Keratinocyte (primary cell): ENCODE results near the gene RRP8.

Experiments used
- EZH2 ChIP-seq: IDR thresholded peaks from one replicate; pipeline ENCODE4 v1.6.1; 2012; ENCODE audit warnings: inconsistent platforms, mild to moderate bottlenecking, low read length, moderate library complexity
- TF ChIP-seq, protein P1 (sequence below), 3 experiments: IDR thresholded peaks in 1 of 3; conservative IDR thresholded peaks in 1 of 3; optimal IDR thresholded peaks in 1 of 3; 2 replicates in 2 of 3; 3 replicates in 1 of 3; pipeline versions ENCODE3 to v1.5.1; 2011; ENCODE audit warnings: low read length in 3 of 3, mild to moderate bottlenecking in 3 of 3, moderate library complexity in 2 of 3, control low read depth in 1 of 3, inconsistent platforms in 1 of 3; ENCODE audit not compliant: insufficient read depth in 2 of 3; ENCODE audit errors: extremely low read depth in 1 of 3

DNA sequence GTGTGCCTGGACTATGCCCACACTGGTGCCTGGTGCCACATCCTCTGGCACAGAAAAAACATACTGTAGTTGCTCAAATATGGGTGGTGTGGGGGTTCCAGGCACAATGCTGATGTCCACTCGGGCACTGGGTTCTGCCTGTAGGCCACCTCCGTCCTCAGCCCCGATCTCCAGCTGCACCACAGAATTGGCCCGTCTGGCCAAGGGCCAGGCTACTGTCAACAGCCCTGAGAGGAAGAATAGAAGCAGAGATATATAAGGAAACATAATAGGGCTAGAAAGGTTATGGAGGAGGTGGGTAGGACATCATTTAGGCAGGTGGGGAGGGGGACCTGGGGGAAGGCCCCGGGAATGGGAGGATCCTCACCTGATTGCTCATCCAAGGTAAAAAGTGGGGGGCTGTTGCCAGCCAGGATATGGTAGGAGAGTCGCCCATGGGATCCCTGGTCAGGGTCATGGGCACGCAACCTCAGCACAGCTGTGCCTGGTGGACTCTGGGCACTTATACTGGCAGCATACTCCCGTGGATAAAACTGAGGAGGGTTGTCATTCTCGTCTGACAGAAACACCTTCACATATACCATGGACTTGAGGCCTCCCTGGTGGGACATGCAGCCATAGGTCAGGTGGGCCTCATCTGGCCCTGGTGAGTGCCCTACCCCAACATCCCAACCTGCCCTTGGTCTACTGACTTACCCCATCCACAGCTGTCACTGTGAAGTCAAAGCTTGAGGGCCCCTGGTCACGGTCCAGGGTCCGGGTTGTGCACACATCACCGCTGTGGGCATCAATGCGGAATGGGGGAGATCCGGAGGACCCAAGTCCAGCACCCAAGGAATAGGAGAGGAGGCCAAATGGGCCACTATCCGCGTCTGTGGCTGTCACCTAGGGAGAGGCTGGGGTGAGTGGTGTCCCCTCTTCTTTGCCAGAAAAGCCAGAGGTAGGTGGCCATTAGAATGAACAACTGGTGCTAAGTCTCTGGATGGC, 30.3 kb upstream of the RRP8 start:
- TF ChIP-seq, protein P1, sequence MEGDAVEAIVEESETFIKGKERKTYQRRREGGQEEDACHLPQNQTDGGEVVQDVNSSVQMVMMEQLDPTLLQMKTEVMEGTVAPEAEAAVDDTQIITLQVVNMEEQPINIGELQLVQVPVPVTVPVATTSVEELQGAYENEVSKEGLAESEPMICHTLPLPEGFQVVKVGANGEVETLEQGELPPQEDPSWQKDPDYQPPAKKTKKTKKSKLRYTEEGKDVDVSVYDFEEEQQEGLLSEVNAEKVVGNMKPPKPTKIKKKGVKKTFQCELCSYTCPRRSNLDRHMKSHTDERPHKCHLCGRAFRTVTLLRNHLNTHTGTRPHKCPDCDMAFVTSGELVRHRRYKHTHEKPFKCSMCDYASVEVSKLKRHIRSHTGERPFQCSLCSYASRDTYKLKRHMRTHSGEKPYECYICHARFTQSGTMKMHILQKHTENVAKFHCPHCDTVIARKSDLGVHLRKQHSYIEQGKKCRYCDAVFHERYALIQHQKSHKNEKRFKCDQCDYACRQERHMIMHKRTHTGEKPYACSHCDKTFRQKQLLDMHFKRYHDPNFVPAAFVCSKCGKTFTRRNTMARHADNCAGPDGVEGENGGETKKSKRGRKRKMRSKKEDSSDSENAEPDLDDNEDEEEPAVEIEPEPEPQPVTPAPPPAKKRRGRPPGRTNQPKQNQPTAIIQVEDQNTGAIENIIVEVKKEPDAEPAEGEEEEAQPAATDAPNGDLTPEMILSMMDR (optimal IDR thresholded peaks at IDR 0.05 in 1 of 3, IDR thresholded peaks at IDR 0.05 in 1 of 3, conservative IDR thresholded peaks at IDR 0.05 in 1 of 3; ENCODE audit: extremely low read depth in 1 of 3, insufficient read depth in 2 of 3, low read length in 3 of 3), result no peak
- TF ChIP-seq EZH2, result no peak
